Panc1 (cell line): Measurements from ENCODE around the gene XRCC6.

Experiments used
- POLR2AphosphoS5 ChIP-seq: IDR thresholded peaks from 2 replicates; pipeline ENCODE4 v1.6.1; 2012; ENCODE audit warnings: mild to moderate bottlenecking, low read depth, low read length, moderate library complexity
- TF ChIP-seq, protein P1 (sequence below), 2 experiments: IDR thresholded peaks; 2 replicates each; pipeline ENCODE4 v1.6.1; 2011 to 2012; ENCODE audit warnings: low read depth in 2 of 2, control low read depth in 1 of 2, low read length in 1 of 2, mild to moderate bottlenecking in 1 of 2, moderate library complexity in 1 of 2; ENCODE audit not compliant: insufficient read depth in 1 of 2
- TF ChIP-seq, protein P2 (sequence below): fragments of 450-650 bp; IDR thresholded peaks from 2 replicates; pipeline ENCODE4 v1.5.1; 2017; ENCODE audit warnings: mild to moderate bottlenecking

DNA sequence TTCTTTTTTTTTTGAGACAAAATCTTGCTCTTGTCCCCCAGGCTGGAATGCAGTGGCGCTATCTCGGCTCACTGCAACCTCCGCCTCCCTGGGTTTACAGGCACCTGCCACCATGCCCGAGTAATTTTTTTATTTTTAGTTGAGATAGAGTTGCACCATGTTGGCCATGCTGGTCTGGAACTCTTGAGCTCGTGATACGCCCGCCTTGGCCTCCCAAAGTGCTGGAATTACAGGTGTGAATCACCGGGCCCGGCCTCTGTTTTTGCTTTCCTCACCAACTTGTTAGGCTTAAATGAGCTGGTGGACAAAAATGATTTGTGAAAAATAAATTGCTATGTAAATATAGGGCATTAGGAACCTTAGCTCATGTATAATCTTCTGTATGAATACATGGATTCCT, 81.7 kb downstream of the XRCC6 start:
- TF ChIP-seq, protein P1, sequence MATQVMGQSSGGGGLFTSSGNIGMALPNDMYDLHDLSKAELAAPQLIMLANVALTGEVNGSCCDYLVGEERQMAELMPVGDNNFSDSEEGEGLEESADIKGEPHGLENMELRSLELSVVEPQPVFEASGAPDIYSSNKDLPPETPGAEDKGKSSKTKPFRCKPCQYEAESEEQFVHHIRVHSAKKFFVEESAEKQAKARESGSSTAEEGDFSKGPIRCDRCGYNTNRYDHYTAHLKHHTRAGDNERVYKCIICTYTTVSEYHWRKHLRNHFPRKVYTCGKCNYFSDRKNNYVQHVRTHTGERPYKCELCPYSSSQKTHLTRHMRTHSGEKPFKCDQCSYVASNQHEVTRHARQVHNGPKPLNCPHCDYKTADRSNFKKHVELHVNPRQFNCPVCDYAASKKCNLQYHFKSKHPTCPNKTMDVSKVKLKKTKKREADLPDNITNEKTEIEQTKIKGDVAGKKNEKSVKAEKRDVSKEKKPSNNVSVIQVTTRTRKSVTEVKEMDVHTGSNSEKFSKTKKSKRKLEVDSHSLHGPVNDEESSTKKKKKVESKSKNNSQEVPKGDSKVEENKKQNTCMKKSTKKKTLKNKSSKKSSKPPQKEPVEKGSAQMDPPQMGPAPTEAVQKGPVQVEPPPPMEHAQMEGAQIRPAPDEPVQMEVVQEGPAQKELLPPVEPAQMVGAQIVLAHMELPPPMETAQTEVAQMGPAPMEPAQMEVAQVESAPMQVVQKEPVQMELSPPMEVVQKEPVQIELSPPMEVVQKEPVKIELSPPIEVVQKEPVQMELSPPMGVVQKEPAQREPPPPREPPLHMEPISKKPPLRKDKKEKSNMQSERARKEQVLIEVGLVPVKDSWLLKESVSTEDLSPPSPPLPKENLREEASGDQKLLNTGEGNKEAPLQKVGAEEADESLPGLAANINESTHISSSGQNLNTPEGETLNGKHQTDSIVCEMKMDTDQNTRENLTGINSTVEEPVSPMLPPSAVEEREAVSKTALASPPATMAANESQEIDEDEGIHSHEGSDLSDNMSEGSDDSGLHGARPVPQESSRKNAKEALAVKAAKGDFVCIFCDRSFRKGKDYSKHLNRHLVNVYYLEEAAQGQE (IDR thresholded peaks at IDR 0.05; ENCODE audit: insufficient read depth in 1 of 2, low read depth in 2 of 2, low read length in 1 of 2): no peak
- TF ChIP-seq, protein P2, sequence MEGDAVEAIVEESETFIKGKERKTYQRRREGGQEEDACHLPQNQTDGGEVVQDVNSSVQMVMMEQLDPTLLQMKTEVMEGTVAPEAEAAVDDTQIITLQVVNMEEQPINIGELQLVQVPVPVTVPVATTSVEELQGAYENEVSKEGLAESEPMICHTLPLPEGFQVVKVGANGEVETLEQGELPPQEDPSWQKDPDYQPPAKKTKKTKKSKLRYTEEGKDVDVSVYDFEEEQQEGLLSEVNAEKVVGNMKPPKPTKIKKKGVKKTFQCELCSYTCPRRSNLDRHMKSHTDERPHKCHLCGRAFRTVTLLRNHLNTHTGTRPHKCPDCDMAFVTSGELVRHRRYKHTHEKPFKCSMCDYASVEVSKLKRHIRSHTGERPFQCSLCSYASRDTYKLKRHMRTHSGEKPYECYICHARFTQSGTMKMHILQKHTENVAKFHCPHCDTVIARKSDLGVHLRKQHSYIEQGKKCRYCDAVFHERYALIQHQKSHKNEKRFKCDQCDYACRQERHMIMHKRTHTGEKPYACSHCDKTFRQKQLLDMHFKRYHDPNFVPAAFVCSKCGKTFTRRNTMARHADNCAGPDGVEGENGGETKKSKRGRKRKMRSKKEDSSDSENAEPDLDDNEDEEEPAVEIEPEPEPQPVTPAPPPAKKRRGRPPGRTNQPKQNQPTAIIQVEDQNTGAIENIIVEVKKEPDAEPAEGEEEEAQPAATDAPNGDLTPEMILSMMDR: no peak
- no peak for TF ChIP-seq POLR2AphosphoS5
